Ramos (cell line): ENCODE measurements around the gene NFKBIE.

ENCODE experiments used
- in situ Hi-C: fragments of 300-500 bp; cut with MboI; formaldehyde crosslinking; loops from one replicate; pipeline ENCODE4 v1.14.3; 2022; ENCODE audit warnings: low sequenced_read_pairs; ENCODE audit not compliant: unreplicated experiment

NFKBIE gene

GRCh38 chr6:44229376-44230033 lies 35.8 kb downstream of the NFKBIE start:
- in situ Hi-C loops, result no loop called here

DNA sequence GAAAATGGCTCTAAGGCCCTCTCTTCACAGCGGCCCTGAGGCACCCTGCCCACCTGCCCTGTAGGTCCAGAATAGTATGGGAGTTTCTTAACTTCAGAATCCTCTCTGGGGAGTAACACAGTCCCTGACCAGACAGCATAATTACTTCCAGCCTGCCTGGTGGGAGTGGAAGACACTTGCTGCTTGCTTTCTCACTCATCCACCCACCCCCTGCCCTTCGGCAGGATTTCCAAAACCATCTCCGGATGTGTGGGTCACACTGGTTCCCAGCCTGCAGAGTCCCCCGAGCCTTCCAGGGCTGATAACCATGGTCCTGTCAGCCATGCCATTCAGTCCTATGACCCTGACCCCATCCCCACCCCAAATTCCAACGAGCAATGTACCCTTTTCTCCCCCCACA lies 36.5 kb downstream of the NFKBIE start:
- in situ Hi-C loops, result no loop called here

- in situ Hi-C loops, result no loop called here
Observed at GRCh38 chr6:44228433-44228832, 36.9 kb downstream of the NFKBIE start.

- in situ Hi-C loops, result no loop called here
Observed at GRCh38 chr6:44228031-44228430, 37.3 kb downstream of the NFKBIE start.

- in situ Hi-C loops, result no loop called here
Observed at GRCh38 chr6:44227148-44227793, 38.1 kb downstream of the NFKBIE start.

GRCh38 chr6:44226368-44227147 lies 38.8 kb downstream of the NFKBIE start:
- in situ Hi-C loops, result no loop called here

- in situ Hi-C loops, result no loop called here
Observed at GRCh38 chr6:44225579-44226325, 39.6 kb downstream of the NFKBIE start.

- in situ Hi-C loops, result no loop called here
Observed at GRCh38 chr6:44224965-44225305, 40.4 kb downstream of the NFKBIE start.

DNA sequence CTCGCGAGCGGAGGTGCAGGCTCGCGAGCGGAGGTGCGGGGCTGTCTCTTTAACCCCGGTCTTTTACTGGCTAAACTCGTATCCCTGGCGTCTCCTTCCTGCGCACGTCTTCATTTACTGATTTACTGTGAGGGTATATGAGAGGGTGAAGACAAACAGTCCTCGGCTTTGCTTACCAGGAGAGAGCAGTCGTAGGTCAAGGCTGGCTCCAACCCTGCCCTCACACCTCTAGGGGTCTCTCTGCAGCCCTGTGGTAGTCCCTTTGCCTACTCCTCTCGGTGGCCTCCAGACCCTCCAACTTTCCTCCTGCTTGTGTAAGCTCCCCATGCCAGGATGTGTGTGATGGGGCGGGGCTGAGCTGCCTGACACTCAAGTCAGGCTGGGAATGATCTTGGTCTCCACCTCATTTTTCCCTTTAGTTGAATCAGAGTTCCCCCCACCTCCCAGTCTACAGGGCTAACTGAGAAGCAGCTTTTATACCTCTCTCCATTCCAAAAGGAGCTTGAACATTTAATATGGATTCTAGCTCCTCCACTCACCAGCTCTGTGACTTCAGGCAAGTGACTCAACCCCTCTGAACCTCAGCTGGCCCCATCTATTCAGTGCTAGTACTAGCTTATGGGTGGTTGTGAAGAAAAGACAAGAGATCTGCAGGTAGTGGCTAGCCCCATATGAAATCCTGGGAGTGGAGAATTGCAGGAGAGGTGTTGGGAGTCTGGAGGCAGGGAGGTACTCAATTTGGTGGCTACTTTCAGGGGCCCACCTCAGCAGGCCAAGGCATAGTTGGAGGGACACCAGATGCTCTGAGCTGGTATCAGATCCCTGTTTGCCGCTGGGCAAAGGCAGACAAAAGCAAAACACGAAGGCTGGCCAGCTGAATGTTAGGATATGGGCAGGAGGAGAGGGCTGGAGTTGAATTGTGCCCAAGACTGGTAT lies 41.1 kb downstream of the NFKBIE start:
- in situ Hi-C loops, result no loop called here

GRCh38 chr6:44223319-44224028 lies 41.9 kb downstream of the NFKBIE start, which contains the start of gene SLC29A1:
TSS of gene SLC29A1 (plus strand) at chr6:44223595. CDS start at chr6:44227314, 3,719 bp downstream.
- in situ Hi-C loops, result no loop called here

GRCh38 chr6:44222486-44223318 lies 42.6 kb downstream of the NFKBIE start:
- in situ Hi-C loops, result no loop called here

- in situ Hi-C loops, result no loop called here
Observed at GRCh38 chr6:44221961-44222335, 43.4 kb downstream of the NFKBIE start.

DNA sequence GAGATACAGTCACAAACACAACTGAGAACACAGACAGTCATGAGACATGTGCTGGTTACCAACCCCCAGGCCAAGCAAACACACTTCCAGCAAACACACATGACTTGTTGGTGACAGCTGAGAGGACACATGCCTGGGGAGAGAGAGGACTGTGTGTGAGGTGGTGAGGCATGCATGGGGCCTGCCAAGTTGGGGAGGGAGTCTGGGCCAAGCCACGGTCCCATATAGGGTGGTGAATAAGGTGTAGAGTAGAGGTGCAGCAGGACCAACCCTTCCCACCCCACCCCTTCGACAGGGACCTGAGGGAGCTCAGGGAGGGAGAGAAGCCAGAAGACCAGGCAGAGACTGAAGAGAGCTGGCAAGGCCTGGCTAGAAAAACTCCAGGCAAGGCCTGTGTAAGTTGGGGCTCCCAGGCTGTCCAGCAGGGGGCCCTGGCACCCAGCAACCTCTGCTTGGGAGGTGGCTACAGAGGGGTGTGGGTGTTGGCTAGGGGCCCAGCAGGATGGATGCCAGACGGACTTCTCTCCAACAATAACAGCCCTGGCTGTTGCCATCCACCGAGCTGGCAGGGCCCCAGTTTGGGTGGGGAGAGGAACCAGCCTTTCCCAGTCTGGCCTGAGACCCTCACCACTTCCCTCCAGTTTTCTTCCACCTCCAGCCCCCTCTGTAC lies 43.9 kb downstream of the NFKBIE start:
- in situ Hi-C loops, result no loop called here

DNA sequence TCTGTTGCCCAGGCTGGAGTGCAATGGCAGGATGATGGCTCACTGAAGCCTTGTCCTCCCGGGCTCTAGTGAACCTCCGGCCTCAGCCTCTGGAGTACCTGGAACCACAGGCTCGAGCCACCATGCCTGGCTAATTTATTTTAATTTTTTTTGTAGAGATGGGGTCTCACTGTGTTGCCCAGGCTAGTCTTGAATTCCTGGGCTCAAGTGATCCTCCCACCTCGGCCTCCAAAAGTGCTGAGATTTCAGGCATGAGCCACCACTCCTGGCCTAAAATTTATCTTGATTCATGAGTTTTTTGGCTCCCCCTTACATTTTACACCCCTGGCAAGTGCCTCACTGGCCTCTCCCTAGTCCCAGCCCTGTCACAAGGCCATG lies 44.4 kb downstream of the NFKBIE start:
- in situ Hi-C loops, result no loop called here

- in situ Hi-C loops, result no loop called here
Observed at GRCh38 chr6:44219815-44220784, 45.3 kb downstream of the NFKBIE start.

DNA sequence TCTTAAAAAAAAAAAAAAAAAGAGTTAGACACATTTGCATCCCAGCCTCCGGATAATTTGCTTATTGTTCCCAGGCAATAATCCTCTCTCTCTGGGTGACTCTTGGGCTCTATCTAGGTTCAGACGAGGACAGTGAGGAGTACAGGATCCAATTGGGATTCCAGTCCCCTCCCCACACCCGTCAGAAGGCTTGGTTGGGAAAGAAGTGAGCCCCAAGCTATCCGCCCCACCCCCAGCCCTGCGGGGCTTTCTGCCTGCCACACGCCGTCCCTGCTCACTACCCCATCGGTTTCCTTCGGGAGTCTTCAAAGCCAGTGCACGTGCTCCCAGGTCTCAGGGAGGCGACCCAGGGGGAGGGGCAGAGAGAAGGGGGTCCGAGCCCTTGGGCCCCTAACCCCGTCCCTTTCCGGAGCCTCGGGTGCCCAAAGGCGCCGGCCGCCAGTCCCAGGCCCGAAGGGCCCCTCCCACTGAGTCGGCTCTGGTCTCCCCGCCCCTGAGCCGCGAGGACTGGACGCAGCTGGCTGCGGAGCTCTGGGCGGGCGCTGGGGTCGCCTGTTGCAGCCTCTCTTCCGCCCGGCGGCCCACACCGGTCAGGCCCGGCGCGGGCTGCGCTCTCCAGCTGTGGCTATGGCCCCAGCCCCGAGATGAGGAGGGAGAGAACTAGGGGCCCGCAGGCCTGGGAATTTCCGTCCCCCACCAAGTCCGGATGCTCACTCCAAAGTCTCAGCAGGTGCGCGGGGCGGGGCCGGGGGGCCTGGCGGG lies 46.1 kb downstream of the NFKBIE start:
- in situ Hi-C loops, result no loop called here
